DMS53 treated with DMSO at 0.1 percent for 48 hours (cell line): ENCODE measurements around the gene KCNK13.
"Not testable (repeated sequence)": the region's sequence is repeated elsewhere in the genome, so short reads cannot be mapped to it uniquely, and the experiment has no call there.

Experiments used
- DNase-seq: peaks from one replicate; lab custom pipeline; 2025; ENCODE audit not compliant: unreplicated experiment; lab: John Stamatoyannopoulos, UW

Gene KCNK13

DNA sequence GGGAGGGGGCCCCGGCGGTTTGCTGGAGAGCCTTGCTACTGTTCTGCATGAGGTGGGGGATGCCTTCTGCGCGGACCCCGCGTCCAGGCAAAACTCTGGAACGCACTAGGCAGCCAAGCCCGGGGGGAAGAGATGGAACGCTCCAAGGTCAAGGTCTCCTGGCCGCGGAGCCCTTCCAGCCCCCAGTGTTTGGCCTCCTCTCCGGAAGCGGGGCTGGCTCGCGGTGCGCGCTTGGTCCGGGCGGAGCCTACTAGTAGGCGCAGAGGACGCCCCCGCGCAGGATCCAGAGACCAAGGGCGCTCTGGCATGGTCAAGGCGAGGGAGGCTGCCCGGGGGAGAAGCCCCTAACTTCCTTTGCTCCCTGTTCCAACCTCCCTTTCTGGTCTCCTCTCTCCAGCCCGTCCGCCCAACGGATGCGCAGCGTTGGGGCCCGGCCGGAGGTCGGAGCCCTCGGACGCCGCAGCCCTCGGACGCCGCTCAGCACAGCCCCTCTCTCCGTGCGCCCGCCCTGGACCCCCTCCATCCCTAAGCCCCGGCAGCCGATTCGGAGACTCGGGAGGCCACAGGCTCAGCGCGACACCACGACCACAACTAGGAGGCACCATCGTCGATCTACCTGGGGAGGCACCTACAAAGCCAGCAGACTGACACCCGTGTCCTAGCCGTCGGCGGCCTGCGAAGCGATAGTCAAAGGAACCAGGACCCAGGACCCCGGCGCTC is 669 bp upstream of the KCNK13 start:
- peak; percentile 7 for DNase-seq

DNA sequence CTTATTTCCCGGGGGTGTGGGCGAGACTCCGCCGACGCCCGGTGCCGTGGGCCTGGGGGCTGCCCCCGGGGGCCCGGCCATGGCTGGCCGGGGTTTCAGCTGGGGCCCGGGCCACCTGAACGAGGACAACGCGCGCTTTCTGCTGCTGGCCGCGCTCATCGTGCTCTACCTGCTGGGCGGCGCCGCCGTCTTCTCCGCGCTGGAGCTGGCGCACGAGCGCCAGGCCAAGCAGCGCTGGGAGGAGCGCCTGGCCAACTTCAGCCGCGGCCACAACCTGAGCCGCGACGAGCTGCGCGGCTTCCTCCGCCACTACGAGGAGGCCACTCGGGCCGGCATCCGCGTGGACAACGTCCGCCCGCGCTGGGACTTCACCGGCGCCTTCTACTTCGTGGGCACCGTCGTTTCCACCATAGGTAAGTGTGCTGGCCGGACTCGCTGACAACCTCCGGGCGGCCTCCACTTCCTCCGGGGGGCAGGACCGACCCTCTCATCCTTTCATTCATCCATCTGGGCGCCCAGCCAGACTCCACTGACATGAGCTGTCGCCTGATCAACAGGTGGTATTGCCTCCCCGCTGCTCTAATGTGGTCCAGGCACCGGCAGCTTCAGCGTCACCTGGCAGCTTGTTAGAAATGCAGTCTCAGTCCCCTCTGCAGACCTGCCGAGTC is 467 bp downstream of the KCNK13 start:
- DNase-seq, result peak; percentile 11

DNA sequence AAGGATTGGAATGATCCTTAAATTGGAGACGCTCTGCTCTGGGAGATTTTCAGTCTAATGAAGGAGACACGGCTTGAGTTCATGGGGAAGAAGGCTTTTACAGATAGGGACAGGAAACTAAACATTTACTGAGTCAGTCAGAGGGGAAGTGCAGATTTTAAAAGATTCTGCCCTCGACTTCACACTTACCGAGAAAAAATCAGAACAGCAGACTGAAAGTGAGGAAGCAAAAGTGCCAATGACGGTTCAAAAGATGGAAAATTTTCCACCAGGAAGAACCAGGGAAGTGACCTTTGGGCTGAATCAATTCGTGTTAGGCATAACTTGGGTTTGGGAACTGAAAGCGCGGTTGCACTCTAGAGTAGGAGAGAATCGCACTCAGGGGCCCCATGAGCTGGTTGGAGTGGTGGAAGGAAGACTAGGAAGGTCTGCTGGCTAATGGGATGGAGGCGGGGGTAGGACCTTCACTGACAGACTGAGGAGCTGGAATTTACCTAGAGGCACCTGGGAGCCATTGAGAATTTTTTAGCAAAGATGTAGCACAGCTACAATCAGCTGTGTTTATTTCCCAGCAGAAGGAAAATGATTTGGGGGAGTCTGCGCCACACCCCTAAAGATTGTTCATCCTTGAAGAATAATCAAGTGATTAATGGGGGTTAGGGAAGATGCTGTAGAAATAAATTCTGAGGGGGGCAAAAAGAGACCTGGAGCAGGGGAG is 1.2 kb downstream of the KCNK13 start:
- no peak for DNase-seq

DNA sequence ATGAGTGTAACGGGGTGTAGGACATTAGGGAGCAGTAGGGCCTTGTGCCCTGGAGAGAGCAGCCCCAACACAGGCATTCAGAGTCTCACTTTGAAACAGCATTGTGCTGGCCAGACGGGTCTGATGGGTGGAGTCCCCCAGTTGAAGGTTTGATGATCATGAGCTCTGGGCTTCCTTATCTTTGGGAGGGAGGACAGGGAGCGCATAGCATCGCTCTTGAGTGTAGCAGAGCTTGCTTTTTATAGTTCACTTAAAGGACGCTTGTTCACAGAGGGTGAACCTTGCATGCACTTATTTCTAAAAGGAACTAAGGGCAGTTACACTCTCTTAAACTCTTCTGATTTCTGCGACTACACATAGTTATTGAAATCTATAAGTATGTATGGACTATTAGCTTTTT is 10.6 kb downstream of the KCNK13 start:
- DNase-seq, result no peak

DNA sequence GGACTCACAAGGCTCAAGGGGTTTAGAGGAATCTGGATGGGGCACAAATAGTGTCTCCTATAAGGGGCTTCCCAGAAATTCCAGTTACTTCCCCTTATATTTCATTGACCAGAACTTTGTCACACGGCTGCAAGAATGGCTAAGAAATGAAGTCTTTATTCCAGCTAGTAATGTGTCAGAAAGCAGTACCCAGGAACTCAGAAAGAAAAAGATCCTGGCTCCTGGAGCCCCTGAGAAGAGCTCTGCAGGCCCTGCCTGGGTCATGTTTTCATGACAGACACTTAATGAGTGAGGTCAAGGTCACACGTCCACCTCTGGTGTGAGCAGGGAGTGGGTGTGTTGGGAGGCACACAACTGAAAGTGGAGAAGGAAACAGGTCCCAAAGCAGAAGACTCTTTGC is 17.8 kb downstream of the KCNK13 start:
- DNase-seq, result no peak

DNA sequence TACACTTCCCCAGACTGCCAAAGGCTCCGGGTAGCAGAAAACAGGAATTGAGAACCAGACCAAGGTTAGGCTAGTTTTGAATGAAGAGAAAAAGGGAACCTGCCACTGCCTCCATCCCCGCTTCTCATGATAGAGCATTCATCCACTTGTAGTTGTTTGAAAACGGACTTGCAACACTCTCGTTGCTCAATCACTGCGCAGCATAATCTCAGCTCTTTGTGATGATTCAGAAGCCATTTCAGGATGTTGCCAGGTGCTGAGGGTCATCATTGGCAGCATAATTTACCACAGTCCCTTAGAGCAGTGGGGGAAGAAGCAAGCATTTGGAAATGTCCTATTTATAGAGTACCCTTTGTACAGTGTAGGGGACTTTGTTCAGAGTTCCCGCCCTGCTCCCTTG is 25.6 kb downstream of the KCNK13 start:
- DNase-seq, result no peak

DNA sequence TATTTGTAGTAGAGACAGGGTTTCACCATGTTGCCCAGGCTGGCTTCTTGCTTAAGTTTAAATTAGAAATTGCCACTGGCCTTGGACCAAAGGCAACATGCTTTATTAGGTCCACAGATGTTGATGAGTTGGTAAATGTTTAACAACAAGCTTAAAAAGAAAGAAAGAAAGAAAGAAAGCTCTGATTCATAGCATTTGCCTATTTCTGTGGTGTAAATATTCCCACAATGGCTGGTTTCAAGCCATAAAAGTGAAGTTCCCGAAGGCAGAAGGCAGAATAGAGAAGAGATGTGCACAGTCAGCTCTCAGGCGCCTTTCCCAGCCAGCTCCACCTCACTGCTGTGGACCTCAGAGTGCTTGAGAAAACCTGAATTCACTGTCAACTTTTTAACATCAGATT is 26.4 kb downstream of the KCNK13 start:
- no peak for DNase-seq

DNA sequence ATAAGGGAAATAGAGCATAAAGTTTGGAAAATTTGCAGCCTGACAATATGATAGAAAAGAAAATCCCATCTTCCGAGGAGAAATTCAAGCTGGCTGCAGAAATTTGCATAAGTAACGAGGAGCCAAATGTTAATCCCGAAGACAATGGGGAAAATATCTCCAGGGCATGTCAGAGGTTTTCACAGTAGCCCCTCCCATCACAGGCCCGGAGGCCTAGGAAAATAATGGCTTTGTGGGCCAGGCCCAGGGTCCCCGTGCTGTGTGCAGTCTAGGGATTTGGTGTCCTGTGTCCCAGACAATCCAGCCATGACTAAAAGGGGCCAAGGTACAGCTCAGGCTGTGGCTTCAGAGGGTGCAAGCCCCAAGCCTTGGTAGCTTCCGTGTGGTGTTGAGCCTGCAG is 27.7 kb downstream of the KCNK13 start:
- DNase-seq, result not testable (repeated sequence)

DNA sequence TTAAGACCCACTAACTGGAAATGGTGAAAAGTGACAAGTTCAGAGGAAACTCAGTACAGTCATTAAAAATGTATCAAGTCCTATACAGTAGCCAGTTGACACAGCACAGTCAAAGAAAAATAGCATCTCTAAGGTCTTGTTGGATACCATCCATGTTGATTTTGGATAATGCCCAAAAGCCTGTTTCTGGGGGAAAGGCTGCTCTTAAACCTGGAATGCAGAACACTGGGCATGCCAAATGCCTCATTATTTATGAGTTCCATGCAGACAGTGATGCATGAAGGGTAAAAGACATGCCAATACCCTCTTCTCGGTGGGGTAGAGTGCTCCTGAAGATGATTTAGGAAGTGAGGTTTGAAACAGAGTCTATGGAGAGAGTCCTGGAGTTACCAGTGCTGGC is 29.6 kb downstream of the KCNK13 start:
- DNase-seq, result no peak

DNA sequence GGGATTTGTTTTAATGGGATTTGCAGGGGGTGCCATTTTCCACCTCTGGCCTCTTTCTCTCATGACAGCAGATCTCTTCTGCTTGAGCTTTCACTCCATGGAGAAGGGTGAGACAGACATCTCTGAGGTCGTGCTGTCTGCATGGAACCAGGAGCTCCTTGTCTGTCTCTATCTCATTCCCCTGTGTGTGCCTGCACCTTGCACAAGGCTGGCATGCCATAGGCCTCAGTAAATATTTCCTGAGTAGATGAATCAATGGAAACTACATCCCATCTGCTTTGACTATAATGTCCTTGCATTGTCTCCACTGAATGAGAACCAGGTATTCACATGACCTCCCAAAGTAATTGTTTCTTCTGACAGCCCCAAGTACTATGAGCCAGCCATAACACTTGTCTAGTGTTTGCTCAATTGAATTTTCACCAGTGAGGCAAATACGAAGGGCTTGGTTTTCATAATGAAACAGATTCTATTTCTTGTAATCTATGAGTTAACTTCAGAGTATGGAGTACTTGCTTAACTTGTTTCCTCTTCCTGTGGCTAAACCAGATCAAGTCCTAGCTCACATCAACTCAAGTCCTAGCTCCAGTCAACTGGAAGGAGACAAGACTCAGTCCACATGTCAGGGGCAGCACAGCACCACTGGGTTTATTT is 32.3 kb downstream of the KCNK13 start:
- no peak for DNase-seq

DNA sequence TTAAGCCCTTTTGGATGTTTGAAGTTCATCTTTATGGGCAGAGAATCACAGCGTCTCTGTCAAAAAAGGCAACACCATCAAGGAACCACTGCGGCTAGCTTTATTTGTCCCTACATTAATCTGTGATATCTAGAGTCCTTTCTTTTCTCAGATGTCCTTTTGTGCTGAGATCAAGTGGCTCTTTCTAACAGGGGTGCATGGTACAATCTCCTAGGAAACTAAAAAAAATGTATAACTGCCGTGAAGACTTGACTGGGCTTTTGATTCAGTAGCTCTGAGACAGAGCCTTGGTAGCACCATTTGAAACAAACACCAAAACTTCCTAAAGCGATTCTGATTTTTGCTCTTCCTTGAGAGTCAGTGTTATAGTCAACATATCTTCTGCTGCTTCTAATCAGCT is 33.3 kb downstream of the KCNK13 start:
- DNase-seq, result no peak

DNA sequence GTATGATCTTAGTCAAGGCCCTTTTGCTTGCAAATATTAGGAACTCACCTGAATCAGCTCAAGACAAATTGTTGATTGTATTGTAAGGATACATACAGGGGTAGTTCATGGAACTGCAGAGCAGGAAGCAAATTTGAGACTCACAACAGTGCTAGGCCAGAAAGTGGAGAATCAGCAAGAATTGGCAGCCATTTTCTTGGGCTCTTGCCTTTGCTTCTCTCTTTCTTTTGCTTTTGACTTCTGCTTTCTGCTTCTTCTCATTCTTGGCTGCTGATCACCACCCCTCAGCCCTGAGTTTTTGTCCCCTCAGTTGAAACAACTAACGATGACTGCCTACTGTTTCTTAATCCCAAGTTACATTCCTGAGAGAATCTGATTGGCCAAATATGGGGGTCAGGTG is 34.8 kb downstream of the KCNK13 start:
- no peak for DNase-seq

DNA sequence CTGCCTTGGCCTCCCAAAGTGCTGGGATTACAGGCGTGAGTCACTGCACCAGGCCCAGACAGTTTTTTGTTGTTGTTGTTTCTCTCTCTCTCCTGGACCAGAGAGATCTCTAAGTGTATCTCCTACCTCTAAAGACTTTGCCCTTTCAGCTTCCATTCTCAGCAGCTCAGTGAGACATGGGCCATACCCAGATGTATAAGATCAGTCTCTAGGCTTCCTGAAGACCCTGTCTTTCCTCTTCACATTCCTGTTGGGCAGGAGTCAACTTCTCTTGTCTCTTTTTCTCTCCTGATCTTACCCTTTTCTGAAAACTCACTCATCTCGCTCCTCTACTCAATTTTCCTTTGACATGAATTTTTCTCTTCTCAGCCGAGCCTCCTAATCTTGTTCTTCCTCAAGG is 42.0 kb downstream of the KCNK13 start:
- DNase-seq, result no peak

DNA sequence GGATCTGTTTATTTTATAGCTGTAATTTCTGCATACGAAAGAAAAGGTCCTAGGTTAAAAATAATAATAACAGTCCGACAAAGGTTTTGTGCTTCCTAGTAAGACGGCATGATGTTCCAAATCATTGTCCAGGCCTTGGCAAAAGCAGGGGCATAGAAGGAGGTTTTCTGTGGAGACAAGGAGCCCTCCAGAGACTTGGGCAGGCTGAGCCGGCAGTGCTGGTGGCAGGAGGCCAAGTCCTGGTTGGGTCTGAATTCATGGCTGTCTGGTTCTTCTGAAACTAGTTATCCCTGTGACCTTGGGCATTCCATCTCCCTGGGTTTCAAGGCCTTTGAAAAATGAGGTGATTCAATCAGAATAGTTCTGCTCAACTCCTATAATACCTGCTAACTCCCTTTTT is 44.0 kb downstream of the KCNK13 start:
- DNase-seq, result no peak

DNA sequence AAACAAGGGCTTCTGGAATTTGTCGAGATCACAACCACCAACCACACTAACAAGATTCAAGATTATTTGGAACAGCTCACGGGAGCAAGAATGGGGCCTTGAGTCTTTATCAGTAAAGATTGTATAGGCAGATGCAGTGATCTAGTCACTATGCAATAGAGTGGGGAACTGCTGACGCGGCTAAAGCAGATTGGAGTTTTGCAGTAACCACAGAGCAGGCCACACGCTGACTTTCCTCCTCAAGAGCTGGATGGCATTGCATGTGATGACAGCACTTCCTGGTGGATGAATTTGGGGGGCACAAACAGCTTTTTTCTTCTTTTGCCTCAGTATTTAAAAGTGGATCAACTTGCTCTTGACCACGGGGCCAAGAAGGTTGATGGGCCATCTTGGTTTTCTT is 46.0 kb downstream of the KCNK13 start:
- DNase-seq, result no peak

DNA sequence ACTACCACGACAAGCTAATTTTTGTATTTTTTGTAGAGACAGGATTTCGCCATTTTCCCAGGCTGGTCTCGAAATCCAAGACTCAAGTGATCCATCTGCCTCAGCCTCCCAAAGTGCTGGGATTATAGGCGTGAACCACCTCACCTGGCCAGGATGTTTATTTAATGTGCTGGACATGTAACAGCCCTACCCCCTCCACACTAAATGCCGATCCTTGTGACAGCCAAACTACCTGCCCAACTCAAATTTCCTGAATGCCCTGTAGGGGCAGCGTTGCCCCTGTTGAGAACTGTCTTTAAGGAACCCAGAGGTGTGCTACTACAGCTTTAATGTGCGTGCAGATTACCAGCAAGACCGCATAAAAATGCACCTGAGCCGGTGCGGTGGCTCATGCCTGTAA is 48.1 kb downstream of the KCNK13 start:
- no peak for DNase-seq

DNA sequence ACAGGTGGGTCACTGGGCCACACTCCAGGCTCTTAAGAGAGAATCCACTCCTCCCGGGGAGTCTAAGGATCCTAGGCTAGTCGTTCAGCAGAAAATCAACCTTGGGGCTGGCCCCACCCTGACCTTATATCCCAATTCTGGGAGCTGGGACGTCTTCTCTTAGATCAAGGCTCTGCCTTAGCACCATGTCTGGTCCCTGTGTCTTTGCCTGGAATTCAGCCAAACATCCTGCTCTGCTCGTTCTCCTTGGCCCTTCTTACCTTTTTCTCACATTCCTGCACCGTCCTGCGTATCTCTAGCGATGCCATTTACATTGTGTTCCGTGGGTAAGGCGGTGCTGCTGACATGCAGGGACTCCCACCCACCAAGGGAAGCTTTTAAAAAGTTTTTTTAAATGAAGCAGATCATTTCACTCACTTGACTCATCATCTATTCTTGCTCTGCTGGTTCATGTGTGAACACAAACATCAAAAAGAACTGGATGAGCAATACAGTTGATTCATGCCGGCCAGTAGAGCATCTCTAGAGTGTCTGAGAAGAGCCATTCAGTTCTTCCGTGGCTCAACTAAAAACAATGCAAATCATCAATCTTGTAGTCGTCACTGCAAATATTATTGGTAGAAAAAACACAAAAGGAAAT is 50.2 kb downstream of the KCNK13 start:
- DNase-seq, result peak; percentile 26

DNA sequence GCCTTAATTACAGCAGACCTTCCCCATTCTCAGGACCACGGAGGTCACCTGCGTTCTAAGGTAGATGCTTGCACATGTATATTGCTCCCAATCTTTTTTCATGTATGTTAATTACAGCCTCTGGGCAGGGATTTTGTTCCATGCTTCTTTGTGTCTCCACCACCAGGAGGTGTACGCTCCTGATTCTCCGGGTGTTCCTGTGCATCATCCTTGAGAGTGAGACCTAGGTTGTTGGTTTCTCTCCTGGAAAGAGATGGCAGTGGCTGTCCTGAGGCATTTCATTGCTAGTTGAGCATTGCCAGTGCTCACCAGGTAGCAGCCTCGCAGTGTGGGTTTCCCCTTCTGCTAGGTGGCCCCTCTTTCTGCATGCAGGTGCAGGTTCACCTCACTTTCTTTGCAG is 52.8 kb downstream of the KCNK13 start:
- DNase-seq, result no peak

DNA sequence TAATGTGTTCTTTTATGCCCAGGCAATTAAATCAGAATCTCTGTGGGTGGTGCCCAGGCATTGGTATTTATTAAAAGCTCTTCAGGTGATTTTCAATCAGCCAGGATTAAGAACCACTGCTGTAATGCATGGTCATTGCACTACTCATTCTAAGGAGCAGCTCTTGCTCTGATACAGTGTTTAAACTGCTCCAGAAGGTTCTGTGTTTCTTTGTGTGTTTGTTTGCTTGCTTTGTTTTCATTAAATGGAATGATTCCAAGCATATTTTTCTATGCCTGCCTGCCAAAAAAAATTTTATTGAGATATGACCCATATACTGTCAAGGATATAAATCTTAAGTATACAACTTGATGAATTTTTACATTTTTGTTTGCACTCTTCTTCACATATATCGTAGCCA is 54.0 kb downstream of the KCNK13 start:
- no peak for DNase-seq

DNA sequence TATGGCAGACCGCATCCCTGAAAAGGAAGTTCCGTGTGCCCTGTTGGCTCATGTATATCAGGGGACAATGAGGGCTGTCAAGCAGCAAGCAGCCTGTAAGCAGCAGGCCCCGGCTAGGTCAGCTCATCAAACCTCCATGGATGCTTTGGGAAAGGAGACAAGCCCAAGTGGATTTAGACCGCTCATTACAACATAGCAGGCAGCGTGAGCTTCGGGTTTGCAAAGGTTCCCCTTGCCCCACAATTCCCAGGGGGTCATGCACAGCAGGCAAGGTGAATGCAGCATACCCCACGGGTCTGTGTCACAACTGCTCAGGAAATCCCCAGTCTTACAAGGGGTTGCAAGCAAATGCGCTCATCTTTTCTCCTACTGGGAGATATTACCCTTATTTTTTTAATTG is 54.6 kb downstream of the KCNK13 start:
- DNase-seq, result no peak

DNA sequence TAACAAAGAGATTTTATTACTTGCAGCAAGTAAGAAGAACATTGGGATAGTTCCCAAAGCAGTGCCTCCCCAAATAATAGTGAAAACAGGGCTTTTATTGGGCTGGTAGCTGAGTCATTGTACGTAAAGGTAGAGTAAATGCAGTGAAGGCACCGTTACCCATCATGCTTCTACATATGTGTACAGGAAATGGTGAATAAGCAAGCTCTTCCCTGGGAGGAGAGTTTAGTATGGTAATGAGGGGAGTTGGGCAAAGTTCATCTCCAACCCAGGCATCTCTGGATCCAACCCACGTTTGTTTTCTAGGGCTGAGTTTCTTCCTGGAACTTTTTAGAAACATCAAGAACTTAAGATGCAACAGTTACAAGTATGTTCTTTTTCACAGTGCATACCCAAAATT is 56.2 kb downstream of the KCNK13 start:
- DNase-seq, result no peak
